Neural progenitor cell (in vitro differentiated cells): ENCODE results near the gene NRN1L.

Source experiments
- CTCF ChIP-seq: fragments of 200-600 bp; sonication (generic); IDR thresholded peaks from 2 replicates; pipeline ENCODE4 v1.5.1; 2017; ENCODE audit warnings: antibody characterized with exemption, mild to moderate bottlenecking
- EZH2 ChIP-seq: fragments of 200-600 bp; sonication (generic); IDR thresholded peaks from 2 replicates; pipeline ENCODE4 v1.6.1; 2017; ENCODE audit warnings: antibody characterized with exemption, mild to moderate bottlenecking, moderate library complexity

DNA sequence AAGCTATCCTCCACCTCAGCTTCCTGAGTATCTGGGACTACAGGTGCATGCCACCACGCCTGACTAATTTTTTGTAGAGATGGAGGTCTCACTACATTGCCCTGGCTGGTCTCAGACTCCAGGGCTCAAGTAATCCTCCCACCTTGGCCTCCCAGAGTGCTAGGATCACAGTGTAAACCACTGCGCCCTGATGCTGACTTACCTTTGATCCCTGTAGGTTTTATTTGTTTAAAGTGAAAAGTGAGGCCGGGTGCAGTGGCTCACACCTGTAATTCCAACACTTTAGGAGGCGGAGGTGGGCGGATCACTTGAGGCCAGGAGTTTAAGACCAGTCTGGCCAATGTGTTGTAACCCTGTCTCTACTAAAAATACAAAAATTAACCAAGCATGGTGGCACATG lies 17.0 kb downstream of the NRN1L start:
- TF ChIP-seq CTCF, result no peak
- no peak for TF ChIP-seq EZH2
